Stimulated activated effector memory CD8-positive, alpha-beta T cell treated with anti-CD3 and anti-CD28 coated beads, Interleukin-12 subunit alpha, Interleukin-12 subunit beta, amount 100 ng/mL, for 72 hours (primary cell): Measurements from ENCODE around the gene TRAPPC4.
"Not testable (repeated sequence)": the region's sequence is repeated elsewhere in the genome, so short reads cannot be mapped to it uniquely, and the experiment has no call there.

Experiments
- ATAC-seq: fragments of 150-1000 bp; cut with Tn5 transposase; 2 replicates; pipeline ENCODE4 v1.10.0; 2021
- DNase-seq, 2 donors: peaks; one replicate each; pipeline ENCODE4 v3.0.0; 2021 to 2022; ENCODE audit warnings: low spot score in 2 of 2
- H3K27ac Mint-ChIP-seq: one replicate; pipeline ENCODE4 v1.8.0; 2022; ENCODE audit warnings: mild to moderate bottlenecking, mixed read lengths
- H3K36me3 Mint-ChIP-seq: one replicate; pipeline ENCODE4 v1.8.0; 2022; ENCODE audit warnings: mild to moderate bottlenecking, mixed read lengths
- H3K4me1 Mint-ChIP-seq: one replicate; pipeline ENCODE4 v1.8.0; 2022; ENCODE audit warnings: mixed read lengths
- H3K4me3 Mint-ChIP-seq: one replicate; pipeline ENCODE4 v1.8.0; 2022; ENCODE audit warnings: mild to moderate bottlenecking, mixed read lengths
- H3K9me3 Mint-ChIP-seq: one replicate; pipeline ENCODE4 v1.8.0; 2022; ENCODE audit warnings: mixed read lengths

The TRAPPC4 gene

DNA sequence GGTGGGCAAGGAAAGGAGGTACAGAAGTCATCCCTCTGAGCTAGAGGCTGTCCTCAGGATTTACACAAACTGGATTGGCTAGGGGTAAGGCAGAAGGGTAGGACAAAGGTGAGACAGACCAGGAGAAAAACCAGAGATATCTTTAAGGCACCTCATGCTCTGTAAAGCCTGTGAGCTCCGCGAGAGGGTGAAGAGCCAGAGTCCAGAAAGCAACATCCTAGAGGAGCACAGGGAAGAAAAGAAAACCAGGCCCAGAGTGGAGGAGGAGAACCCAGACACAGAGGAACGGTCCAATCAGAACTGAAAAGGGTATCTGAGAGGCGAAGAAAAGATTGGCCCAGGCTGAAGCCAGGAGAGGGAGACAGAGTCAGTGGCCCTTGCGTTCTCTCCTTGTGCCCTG, 7.0 kb downstream of the TRAPPC4 start:
- H3K9me3 Mint-ChIP-seq: no peaks in the 10 kb centered on the region
- H3K4me3 Mint-ChIP-seq: no peak overlapping the region
- ATAC-seq: no peak
- H3K4me1 Mint-ChIP-seq: peaks cover 46% of the 10 kb centered on the region
- H3K27ac Mint-ChIP-seq: peak overlapping the region; percentile 78
- H3K36me3 Mint-ChIP-seq: peaks cover 76% of the 10 kb centered on the region
- no peak for DNase-seq

GRCh38 chr11:119025978-119026766, 7.6 kb downstream of the TRAPPC4 start:
- ATAC-seq (no peak), DNase-seq (no peak)
- H3K27ac Mint-ChIP-seq: peak overlapping the region; percentile 78
- H3K4me3 Mint-ChIP-seq: no peak overlapping the region
- peaks cover 46% of the 10 kb centered on the region for H3K4me1 Mint-ChIP-seq
- peaks cover 70% of the 10 kb centered on the region for H3K36me3 Mint-ChIP-seq
- no peaks in the 10 kb centered on the region for H3K9me3 Mint-ChIP-seq

- no peak for ATAC-seq
- Mint-ChIP-seq H3K9me3 (no peaks in the 10 kb centered on the region), H3K4me1 (peaks cover 46% of the 10 kb centered on the region), H3K4me3 (no peak overlapping the region), H3K36me3 (peaks cover 62% of the 10 kb centered on the region), H3K27ac (peak overlapping the region; percentile 34)
- DNase-seq: no peak
Measured at GRCh38 chr11:119026970-119027369, 8.4 kb downstream of the TRAPPC4 start.

GRCh38 chr11:119027561-119028345, 9.2 kb downstream of the TRAPPC4 start:
- Mint-ChIP-seq H3K36me3 (peaks cover 54% of the 10 kb centered on the region), H3K27ac (peak overlapping the region; percentile 34), H3K4me3 (no peak overlapping the region), H3K9me3 (no peaks in the 10 kb centered on the region), H3K4me1 (peaks cover 46% of the 10 kb centered on the region)
- ATAC-seq (no peak), DNase-seq (no peak)

DNA sequence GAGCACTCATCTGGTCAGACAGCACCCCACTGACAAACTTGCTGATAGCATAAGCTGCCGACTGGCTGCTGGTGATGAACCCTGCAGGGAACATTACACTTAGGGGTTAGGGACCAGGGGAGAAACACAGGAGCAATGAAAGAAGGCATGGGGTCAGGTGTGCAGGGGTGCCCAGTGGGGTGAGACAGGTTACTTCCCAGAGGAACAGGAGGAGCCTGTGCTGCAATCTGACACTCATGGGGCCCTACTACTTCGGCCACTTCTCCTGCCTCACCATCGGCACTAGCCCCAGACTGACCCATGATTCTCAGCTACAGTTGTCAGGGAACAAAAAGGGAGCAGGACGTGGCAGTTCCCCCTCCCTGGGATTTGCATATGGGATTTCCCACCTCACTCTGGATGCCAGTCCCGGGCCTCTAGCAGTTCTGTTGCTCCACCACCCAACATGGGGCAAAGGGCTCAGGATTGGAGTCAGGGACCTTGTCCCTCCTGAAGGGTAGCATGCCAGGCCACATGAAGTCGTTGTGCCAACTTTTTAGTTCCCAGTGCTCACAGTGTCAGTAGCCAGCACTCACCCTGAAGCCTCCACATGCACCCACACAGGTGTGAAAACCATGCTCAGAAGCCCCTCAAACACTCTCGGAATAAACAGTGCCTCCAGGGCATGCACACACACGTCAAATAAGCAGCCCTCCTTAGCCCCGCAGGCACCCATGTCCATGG, 9.9 kb downstream of the TRAPPC4 start:
- Mint-ChIP-seq H3K27ac (peak overlapping the region; percentile 83), H3K4me1 (peaks cover 42% of the 10 kb centered on the region), H3K9me3 (no peaks in the 10 kb centered on the region), H3K4me3 (peak overlapping the region; percentile 80), H3K36me3 (peaks cover 47% of the 10 kb centered on the region)
- ATAC-seq: no peak
- DNase-seq: no peak

- DNase-seq (no peak), ATAC-seq (no peak)
- Mint-ChIP-seq H3K9me3 (no peaks in the 10 kb centered on the region), H3K27ac (peak overlapping the region; percentile 83), H3K4me1 (peaks cover 39% of the 10 kb centered on the region), H3K36me3 (peaks cover 42% of the 10 kb centered on the region), H3K4me3 (peak overlapping the region; percentile 80)
Measured at GRCh38 chr11:119029069-119029339, 10.4 kb downstream of the TRAPPC4 start.

DNA sequence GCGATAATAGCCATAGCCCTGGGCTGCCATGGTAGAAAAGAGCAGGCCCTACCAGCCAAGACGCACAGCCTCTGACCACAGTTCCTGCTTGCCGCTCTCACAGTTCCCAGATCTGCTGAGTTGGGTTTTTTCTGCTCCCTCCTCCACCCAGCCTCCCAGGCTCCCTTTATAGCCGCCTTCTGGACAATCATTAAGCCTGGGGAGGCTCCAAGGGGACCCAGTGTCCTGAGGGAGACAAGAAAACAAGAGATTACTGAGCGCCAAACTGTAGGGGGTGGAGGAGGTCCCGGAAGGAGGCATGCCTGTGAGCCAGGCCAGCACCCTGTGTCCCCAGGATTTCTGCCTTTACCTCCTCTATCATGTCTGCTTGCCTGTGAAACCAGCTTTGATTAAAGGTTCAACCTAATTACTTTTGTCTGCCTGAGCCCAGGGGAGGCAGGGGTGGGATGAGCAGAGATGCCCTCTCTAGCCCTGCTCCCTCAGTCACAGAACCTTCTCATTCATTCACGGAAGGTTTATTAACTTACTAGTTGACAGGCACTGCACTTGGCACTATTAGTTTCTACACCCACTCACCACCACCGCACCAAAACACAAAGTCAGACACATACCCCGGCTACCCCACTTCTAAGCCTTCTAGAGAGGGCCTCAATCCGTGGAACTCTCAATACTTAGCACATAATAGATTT, 10.9 kb downstream of the TRAPPC4 start:
- DNase-seq: peak in 1 of 2 donors; percentile 19
- Mint-ChIP-seq H3K27ac (peak overlapping the region; percentile 83), H3K9me3 (no peaks in the 10 kb centered on the region), H3K36me3 (peaks cover 37% of the 10 kb centered on the region), H3K4me1 (peaks cover 35% of the 10 kb centered on the region), H3K4me3 (peak overlapping the region; percentile 80)
- peak; percentile 55 for ATAC-seq

DNA sequence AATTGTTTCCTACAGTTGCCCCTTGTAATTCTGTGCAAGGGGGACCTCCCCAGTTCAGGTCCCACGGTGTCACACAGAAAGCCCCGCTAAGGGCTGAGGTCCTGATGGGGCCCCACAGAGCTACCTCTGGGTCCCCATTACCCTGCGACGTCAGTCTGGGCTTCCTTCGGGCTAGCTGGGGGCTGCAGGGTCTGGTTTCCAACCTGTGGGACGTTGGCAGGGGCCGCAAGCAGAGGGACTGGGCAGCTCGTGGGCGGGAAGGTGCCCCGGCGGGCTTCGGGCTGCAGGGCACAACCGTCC, 11.4 kb downstream of the TRAPPC4 start:
- peak overlapping the region; percentile 83 for H3K27ac Mint-ChIP-seq
- peak overlapping the region; percentile 80 for H3K4me3 Mint-ChIP-seq
- DNase-seq: peak in 1 of 2 donors; percentile 12
- no peaks in the 10 kb centered on the region for H3K9me3 Mint-ChIP-seq
- peaks cover 30% of the 10 kb centered on the region for H3K4me1 Mint-ChIP-seq
- ATAC-seq: peak; percentile 33
- H3K36me3 Mint-ChIP-seq: peaks cover 32% of the 10 kb centered on the region

GRCh38 chr11:119030329-119031047, 11.9 kb downstream of the TRAPPC4 start, which contains the start of gene SLC37A4:
TSS of gene SLC37A4 (minus strand) at chr11:119030877.
- peaks cover 27% of the 10 kb centered on the region for H3K36me3 Mint-ChIP-seq

DNA sequence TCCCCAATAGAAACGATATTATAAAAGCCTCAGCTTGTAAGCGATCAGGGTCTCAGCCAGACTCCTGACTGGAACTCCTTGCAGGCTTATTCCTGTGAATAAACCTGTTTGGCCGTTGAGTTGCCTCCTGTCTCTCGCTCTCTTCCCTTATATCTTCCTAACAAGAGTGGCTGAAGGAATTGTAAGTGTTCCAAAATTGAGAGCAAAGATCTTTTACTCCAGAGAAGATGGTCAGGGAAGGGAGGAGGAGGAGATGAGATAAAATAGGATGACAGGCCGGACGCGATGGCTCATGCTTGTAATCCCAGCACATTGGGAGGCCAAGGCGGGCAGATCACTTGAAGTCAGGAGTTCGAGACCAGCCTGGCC, 13.3 kb downstream of the TRAPPC4 start:
- no peak overlapping the region for H3K4me3 Mint-ChIP-seq
- no peak for ATAC-seq
- peaks cover 25% of the 10 kb centered on the region for H3K4me1 Mint-ChIP-seq
- peaks cover 13% of the 10 kb centered on the region for H3K36me3 Mint-ChIP-seq
- H3K27ac Mint-ChIP-seq: no peak overlapping the region
- H3K9me3 Mint-ChIP-seq: no peaks in the 10 kb centered on the region
- no peak for DNase-seq

More at GRCh38 chr11:119030329-119031047, 11.9 kb downstream of the TRAPPC4 start, which contains the start of gene SLC37A4:
- DNase-seq (peak; percentile 98 to 100), ATAC-seq (peak; percentile 92)
- Mint-ChIP-seq H3K27ac (peak within 1 kb of the TSS; percentile 83), H3K4me3 (peak within 1 kb of the TSS; percentile 80), H3K4me1 (peaks cover 25% of the 10 kb centered on the region), H3K9me3 (no peaks in the 10 kb centered on the region)

DNA sequence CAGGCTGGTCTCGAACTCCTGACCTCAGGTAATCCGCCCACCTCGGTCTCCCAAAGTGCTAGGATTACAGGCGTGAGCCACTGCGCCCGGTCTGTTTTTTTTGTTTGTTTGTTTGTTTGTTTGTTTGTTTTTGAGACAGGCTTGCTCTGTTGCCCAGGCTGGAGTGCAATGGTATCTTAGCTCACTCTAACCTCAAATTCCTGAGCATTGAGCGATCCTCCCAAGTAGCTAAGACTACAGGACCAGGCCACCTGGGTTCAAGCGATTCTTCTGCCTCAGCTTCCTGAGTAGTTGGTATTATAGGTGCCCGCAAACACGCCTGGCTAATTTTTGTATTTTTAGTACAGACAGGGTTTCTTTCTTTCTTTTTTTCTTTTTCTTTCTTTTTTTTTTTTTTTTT, 14.9 kb downstream of the TRAPPC4 start:
- not testable (repeated sequence) for DNase-seq, H3K36me3 Mint-ChIP-seq, ATAC-seq, H3K9me3 Mint-ChIP-seq, H3K4me3 Mint-ChIP-seq, H3K27ac Mint-ChIP-seq
- H3K4me1 Mint-ChIP-seq: peaks cover 16% of the 10 kb centered on the region

GRCh38 chr11:119034813-119035212, 16.2 kb downstream of the TRAPPC4 start:
- Mint-ChIP-seq H3K27ac (no peak overlapping the region), H3K9me3 (no peaks in the 10 kb centered on the region), H3K36me3 (no peaks in the 10 kb centered on the region), H3K4me1 (peaks cover 3% of the 10 kb centered on the region), H3K4me3 (no peak overlapping the region)
- no peak for DNase-seq
- no peak for ATAC-seq

DNA sequence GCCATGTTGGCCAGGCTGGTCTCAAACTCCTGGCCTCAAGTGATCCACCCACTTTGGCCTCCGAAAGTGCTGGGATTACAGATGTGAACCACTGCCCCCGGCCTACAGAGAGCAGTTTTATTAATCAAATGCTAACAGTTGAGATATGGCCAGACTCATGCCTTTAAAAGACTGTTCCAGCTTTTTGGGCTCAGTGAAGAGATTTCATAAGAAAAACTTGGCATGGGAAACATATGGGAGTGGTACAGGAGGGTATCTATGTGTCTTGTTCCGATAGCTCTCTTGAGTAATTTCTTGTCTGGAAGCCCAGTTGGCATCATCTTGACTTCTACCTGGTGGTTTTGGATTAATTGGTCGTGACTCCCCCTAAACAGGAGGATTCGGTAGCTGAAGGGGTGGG, 20.3 kb downstream of the TRAPPC4 start:
- Mint-ChIP-seq H3K27ac (no peak overlapping the region), H3K9me3 (no peaks in the 10 kb centered on the region), H3K4me1 (peaks cover 5% of the 10 kb centered on the region), H3K4me3 (no peak overlapping the region), H3K36me3 (peaks cover 2% of the 10 kb centered on the region)
- ATAC-seq: no peak
- no peak for DNase-seq

- not testable (repeated sequence) for H3K27ac Mint-ChIP-seq, ATAC-seq, H3K4me3 Mint-ChIP-seq, H3K9me3 Mint-ChIP-seq, H3K4me1 Mint-ChIP-seq, DNase-seq, H3K36me3 Mint-ChIP-seq
Measured at GRCh38 chr11:119039471-119039870, 20.9 kb downstream of the TRAPPC4 start.
